T-helper 2 cell (primary cell): ENCODE data around the gene FOXF2.
"Not testable (repeated sequence)": the region's sequence is repeated elsewhere in the genome, so short reads cannot be mapped to it uniquely, and the experiment has no call there.

Experiments used
- DNase-seq, 5 experiments: peaks; one replicate each; pipeline versions ENCODE4 v3.0.0 to v3.0.0-alpha.2; 2012 to 2022
- total RNA-seq, 2 donors: gene quantifications; one replicate each; lab custom pipeline; 2026; lab: John Stamatoyannopoulos, UW

Gene FOXF2
- 0.31 to 1.1 reads per million in 2 donors for total RNA-seq

DNA sequence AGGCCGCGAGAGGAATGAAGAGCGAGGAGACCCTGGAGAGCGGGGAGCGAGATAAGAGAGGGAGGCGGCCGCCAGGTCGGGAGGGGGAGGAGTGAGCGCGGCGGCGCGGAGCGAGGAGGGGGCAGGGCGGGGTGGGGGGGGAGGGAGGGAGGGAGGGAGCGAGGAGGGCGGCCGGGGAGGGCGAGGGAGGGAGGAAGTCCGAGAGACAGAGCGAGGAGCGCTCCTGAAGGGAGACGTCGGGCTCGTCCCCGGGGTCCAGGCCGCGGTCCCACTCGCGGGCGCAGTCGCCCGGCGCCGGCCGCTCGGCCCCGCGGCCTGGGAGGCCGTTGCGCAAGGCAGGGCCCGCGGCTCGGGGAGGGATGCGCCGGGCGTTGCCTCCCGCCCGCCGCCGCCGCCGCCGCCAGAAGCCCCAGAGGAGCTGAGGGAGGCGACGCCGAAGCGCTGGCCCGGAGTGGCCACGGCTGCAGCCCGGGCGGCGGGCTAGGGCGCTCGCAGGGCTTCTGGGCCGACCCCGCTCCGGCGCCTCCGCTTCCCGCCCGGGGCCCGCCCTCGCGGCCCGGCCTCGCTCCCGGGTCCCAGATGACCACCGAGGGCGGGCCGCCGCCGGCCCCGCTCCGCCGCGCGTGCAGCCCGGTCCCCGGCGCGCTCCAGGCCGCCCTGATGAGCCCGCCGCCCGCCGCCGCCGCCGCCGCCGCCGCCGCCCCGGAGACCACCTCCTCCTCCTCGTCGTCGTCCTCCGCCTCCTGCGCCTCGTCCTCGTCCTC, at the start of gene FOXF2:
Gene FOXF2, plus strand, starts transcription at position 208 of the 764 bp plus-strand sequence. Its CDS starts 372 bp downstream, at position 580.
- DNase-seq, result no peak

DNA sequence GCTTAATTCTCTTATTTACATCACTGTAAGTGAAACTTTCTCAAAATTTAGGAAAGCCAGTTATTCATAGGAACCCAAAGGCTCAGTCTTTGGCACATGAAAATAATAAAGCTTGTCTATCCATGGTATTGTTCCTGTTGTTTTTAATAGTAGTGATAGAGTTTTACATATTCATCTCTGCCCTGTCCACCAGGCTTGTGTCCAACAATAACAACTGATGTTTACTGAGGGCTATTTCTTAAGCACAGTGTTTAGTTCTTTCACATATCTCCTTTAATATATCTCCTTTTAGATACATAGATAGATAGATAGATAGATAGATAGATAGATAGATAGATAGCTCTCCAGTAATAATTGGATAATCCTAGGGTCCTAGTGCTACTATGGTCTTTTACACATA, 43.3 kb upstream of the FOXF2 start:
- DNase-seq, result no peak

DNA sequence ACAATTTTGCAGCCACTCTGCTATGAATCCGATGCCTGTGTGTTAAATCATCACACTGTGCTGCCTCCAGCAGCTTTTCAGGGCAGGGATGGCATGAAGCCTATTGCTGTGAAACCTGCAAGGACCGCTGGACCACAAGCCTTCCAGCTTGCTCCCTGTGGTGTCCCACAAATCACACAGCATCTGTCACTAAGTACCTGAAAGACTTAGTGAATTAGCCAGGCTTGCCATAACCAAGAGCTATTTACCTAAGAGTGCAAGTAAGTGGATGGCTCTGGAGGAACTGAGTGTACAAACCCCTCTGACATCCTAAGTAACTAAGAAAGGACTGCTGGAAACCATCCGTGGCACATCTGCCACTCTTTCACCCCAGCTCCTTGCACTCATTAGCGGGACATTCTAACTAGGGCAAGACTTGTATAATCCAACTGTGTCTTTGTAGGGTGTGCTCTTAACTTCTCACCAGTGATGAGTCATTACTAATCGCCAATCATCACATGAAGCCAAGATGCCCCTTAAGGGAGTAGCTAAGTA, 42.8 kb upstream of the FOXF2 start:
- no peak for DNase-seq

DNA sequence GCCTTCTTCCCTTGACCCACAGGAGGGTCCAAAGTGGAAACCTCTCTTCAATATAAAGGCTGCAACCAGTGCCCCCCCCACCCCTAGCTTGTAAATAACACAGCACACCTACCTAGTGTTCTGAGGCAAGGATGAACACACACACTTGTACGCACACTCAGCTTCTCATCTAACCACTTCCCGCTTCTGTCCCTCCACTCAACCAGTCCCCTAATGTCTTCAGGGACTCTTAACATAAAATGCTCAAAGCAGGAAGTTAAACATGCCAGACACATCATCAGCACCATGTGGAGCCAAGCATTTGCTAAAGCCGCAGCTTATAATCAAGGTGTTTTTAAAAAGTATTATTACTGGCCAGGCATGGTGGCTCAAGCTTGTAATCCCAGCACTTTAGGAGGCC, 42.2 kb upstream of the FOXF2 start:
- DNase-seq, result no peak

DNA sequence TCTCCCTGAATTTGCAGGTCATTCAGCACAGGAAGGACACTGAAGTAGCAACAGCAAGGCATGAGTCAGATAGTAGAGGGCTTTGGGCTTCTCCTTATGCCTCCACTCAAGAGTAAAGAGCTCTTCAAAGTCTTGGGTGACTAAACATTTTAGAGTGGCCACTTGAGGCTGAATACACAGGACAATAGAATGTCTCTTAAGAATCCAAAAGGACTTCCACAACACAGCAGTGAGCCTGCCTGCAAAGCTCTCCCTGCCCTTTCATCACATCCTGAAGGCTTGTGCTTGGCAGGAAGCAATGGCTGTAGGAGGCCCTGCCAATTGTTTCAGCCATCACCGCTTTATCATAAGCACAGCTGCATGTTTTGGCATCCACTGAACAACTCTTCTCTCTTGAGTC, 40.7 kb upstream of the FOXF2 start:
- no peak for DNase-seq

DNA sequence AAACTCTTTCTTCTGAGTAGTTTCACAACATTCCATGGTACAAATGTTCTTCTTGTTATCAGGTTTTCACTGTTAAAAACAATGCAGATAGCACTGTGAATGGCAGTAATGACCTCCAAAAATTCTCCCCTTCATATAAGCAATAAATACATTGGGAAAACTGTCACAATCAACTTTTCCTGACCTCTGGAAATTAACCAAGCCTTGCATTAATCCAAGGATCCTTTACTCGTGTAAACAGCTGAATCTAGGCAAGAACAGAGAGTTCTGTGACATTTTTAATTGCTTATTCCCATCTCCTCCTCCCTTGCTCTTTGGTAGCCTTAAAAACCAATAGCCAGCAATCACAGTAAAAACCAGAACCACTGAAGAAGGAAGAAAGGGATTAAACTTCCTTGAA, 39.7 kb upstream of the FOXF2 start:
- DNase-seq, result no peak

DNA sequence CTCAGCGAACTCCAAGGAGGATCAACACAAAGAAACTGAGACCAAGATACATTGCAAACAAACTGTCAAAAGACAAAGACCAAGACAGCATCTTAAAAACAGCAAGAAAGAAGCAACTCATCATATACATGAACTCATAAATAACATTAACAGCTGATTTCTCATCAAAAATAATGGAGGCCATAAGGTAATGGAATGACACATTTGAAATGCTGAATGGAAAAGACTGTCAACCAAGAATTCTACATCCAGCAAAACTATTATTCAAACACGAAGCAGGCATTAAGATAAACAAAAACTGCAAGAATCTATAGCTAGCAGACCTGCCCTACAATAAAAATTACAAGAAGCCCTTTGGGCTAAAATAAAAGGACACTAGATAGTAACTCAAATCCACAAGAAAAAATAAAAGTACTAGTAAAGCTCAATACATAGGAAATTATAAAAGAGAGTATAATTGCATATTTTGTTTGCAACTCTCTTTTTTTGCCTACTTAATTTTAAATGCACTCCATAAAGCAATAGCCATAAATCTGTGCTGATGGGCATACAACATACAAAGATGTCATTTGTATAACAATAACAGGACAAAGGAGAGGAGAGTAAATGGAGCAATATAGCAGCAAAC, 37.9 kb upstream of the FOXF2 start:
- DNase-seq, result no peak

DNA sequence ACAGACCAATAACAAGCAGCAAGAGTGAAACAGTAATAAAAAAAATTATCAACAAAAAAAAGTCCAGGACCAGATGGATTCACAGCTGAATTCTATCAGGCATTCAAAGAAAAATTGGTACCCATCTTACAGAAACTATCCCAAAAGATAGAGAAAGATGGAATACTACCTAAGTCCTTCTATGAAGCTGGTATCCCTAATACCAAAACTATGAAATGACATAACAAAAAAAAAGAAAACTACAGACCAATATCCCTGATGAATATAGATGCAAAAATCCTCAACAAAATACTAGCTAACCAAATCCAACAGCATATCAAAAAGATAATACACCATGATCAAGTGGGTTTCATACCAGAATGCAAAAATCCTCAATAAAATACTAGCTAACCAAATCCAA, 34.3 kb upstream of the FOXF2 start:
- DNase-seq, result not testable (repeated sequence)

DNA sequence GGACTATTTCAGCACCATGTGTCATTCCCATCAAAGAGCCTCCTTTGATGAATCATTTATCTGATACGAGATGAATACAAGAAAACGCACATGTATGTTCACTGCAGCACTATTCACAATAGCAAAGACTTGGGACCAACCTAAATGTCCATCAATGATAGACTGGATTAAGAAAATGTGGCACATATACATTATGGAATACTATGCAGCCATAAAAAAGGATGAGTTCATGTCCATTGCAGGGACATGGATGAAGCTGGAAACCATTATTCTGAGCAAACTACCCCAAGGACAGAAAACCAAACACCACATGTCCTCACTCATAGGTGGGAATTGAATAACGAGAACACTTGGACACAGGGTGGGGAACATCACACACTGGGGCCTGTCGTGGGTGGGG, 27.7 kb upstream of the FOXF2 start:
- not testable (repeated sequence) for DNase-seq

DNA sequence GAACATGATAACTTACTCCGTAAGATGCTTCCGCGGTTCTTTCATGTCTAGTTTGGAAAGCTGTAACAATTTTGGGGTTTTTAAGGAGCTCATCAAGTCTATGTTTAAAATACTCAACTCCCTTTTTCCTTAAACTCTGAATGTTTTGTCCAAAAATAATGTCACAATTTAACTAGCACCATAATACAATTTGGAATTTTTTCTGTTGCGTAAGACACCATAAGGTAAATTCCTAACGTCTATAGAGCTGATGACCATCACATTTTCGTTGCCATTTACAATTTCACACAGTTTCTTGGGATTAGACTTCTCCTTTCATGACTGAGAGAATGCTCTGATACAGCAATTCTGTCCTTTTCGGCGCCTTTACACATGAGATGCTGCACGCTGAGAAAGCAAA, 26.7 kb upstream of the FOXF2 start:
- DNase-seq, result no peak

DNA sequence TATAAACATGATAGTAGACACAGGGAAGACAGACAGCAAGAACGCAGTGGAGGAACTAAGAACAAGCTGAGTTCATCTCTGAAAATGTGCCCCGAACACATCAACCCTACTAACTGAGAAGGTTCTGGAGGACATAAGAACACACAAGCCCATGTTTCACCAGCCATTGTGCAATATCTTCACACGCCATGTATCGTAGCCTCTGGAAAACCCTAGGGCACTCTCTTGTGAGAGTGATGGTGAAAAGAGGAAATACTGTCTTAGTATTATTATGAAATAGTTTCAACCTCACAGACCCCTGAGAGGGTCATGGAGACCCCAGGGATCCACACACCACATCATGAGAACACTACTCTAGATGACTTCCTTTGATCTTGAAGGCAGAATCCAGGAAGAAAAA, 26.1 kb upstream of the FOXF2 start:
- DNase-seq, result no peak

DNA sequence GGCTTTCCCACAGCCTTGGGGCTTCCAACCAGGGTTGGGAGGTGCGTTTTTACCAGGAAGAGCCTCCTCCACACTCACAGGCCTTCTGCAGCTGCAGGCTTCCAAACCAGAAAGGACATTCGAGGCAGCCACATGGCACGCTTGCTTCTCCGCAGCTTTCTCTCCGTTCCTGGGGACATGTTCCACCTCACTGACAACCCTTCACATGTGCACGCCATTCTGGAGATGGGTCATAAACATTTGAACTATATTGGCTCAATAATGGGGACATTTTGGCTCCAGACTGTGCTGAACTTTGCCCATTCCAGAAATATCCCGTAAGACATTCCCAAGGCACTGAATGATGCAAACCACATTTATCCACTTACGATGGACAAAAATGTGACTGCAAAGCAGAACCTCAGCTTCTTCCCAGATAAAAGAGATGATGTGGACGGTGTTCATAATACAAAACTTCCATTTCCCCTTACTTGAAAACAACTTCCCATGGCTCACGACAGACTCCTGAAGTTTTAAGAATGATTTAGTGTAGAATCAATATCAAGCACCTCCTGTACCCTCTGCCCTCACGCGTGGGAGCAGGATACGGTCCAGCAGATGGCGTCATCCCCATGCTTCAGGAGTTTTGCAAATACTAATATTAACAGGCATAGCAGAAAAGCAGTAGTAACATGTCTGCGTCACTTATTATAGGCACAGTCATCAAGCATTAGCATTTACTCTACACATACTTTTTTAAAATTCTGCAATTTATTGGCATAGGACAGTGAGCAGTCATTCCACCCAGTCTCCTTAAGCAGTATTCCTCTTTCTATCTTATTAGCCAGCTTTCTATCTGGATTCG, 25.4 kb upstream of the FOXF2 start:
- DNase-seq, result no peak

DNA sequence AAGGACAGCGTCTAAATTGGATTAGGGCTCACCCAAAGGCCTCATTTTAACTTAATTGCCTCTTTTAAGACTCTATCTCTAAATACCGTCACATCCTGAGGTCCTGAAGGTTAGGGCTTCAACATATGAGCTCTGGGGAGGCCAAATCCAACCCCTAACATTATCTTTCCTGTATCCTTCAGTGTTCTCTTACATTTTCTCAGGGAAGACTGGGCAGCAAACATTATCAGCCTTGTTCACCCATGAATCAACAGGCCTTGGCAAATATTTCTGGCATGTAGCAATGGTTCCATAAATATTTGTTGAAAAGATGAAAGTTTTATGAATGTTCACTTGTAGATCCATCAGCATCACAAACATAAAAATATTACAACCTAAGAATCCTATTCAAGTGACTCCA, 24.6 kb upstream of the FOXF2 start:
- no peak for DNase-seq

DNA sequence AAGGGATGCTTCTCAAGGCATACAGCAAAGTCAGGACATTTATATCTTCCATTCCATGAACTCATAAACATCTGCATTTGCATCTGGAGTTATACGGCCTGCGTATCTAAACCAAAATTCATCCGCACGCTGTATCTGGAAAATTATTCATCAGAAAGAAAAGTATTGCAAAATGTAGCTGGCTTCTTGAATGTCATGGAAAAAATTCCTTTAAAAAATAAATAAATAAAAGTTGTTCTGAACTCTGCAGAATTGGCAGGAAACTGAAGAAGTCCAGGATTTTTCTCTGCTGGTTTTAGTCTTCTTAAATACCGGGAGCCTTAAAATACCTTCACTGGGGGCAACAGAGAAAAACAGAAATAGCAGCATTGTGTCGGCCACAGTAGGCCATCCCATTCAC, 23.7 kb upstream of the FOXF2 start:
- no peak for DNase-seq

DNA sequence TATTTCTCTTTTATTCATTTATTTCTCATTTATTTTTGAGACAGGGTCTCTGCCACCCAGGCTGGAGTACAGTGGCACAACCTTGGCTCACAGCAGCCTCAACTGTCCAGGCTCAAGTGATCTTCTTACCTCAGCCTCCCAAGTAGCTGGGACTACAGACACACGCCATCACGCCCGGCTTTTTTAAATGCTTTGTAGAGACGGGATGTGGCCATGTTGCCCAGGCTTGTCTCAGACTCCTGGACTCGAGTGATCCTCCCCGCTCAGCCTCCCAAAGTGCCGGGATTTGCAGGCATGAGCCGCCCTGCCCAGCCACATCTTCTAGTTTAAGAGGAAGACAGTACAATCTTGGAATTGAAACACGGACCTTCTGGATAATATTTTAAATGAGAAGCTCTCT, 21.6 kb upstream of the FOXF2 start:
- no peak for DNase-seq

DNA sequence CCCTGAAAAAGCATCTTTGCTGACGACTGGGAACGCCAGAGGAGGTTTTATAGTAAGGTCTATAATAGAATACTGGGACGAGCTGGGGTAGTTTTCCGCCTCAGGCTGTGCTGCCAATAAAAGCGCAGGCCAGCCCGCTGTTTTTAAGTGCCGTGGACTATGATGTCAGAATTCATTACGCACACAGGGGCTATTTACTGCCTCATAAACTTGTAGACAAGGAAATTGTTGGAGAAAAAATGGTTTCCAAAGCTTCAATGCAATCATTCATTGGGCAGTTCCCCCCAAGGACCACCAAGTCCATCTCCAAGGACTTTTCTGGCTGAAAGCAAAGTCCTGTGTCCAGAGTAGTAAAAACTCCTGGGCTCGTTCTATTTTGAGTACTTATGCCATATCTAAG, 20.4 kb upstream of the FOXF2 start:
- no peak for DNase-seq

DNA sequence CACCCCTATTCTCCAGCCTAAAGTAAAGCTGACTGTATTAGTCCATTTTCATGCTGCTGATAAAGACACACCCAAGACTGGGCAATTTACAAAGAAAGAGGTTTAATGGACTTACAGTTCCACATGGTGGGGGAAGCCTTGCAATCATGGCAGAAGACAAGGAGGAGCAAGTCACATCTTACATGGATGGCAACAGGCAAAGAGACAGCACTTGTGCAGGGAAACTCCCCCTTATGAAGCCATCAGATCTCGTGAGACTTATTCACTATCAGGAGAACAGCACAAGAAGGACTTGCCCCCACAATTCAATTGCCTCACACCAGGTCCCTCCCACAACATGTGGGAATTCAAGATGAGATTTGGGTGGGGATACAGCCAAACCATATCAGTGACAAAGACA, 19.7 kb upstream of the FOXF2 start:
- DNase-seq, result not testable (repeated sequence)

DNA sequence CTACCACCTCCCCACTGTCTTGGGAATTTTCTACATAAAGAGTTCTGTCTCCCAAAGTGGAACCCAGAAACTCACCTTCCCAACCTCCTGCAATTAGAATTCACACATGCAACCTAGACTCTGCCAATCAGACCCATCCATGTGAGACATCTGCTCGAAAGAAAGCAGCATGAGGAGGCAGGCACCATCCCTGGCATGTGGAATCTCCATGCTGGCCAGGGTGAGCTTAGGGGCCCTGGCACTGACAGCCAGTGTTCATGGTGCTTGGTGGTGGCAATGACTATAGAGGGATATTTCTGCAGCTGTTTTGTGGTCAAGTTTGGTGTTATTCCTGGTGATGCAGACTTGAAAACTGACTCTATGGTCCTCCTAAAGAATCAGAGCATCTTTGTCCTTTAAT, 17.4 kb upstream of the FOXF2 start:
- no peak for DNase-seq

DNA sequence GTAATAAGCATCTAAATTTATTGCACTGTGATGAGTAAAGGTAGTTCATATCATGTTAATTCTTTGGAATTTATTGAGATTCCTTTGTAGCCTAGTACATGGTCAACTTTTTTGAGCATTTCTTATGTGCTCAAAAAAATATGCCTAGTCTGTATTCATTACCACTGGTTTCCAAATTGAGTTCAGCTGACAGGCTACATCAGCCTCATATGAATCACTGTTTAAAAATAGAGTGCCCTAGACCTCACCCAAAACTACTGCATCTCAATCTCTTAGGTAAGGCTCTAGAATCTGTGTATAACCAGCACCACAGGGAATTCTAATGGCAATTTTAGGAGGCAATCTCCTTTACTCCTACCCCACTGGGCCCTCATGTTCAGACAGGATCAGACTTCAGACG, 16.7 kb upstream of the FOXF2 start:
- no peak for DNase-seq

DNA sequence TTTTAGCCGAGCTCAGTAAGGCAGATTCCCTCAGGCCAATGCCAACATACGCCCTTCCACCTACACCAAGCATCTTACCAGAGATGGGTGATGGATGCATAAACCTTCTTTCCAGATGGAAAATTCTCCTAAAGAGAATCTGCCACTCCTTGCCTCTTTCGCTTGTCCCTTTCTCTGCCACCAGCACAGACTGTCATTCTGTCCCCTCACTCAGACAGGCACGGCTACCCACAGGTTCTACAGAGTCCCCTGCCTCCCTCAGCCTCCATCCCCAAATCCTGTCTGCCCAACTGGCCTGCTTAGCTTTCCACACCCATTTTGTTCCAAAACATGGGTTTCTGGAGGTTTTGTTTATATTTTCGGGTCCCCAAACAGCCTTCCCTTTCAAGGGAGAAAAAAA, 12.7 kb upstream of the FOXF2 start:
- DNase-seq, result no peak

DNA sequence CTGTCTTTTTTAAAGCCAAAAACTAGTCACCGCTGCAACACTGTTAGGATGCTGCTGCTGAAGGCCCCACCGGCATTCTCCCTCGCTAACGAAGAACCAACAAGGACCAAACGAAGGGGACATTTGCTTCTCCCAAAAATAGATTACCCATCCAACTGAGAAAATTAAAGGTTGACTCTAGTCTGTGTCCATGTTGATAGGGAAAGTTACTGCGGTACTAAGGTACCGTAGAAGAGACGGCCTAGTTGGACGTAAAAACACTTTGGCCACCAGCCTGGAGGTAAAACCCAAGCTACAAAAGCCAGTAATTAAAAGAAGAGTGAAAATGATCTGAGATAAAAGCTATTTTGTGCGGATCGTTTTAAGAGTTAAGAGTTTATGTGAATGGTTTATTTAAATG, 11.8 kb upstream of the FOXF2 start:
- DNase-seq, result no peak

DNA sequence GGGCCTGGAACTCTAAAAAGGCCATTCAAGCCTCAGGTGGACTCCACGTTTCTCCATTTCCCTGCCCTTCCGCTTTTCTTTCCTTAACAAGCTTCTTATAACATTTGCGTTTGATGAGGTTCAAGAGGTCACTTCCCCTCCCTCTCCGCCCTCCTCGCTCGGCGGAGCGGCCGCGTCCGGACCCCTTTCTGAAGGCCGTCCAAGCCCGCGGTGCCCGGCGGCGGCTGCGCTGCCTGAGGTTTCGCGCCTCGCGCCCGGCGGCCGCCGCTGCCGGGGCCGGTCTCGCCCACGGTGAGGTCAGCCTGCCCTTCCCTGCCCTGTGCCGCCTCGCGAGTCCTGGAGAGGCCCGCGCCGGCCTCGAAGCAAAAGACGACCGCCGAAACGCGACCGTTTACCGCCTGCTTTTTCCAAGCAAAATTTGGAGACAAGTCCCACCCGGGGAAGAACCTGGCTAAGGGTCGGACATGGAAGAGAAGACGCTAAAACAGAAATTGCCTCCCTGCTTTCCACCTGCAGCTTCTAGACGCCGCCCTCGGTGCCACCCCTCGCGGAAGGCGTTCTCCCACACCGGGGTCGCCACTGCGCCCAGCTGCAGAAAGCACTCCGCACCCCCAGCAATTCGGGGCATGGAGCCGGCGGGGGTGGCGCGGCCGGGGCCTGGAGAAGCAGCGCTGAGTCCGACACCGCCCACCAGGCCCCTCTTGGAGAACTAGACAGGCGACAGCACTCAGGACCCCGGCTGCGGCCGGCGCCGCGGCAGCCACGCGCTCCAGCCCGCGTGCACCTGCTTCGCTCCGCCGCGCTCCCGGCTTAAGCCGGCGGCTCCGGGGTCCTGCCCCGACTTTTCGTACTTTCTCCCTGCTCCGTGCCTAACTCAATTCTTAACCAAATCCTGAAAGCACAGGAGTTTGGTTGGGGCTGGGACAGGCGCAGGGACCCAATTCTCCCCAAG, 11.0 kb upstream of the FOXF2 start:
- no peak for DNase-seq
